GM18867 (cell line): Measurements from ENCODE around the gene ATOH8.
"Not testable (repeated sequence)": the region's sequence is repeated elsewhere in the genome, so short reads cannot be mapped to it uniquely, and the experiment has no call there.

Experiments used
- ATAC-seq: cut with Tn5 transposase; IDR thresholded peaks from one replicate; pipeline ENCODE4 v1.9.1; 2021; ENCODE audit warnings: mild to moderate bottlenecking, moderate library complexity; ENCODE audit not compliant: unreplicated experiment

Gene ATOH8

DNA sequence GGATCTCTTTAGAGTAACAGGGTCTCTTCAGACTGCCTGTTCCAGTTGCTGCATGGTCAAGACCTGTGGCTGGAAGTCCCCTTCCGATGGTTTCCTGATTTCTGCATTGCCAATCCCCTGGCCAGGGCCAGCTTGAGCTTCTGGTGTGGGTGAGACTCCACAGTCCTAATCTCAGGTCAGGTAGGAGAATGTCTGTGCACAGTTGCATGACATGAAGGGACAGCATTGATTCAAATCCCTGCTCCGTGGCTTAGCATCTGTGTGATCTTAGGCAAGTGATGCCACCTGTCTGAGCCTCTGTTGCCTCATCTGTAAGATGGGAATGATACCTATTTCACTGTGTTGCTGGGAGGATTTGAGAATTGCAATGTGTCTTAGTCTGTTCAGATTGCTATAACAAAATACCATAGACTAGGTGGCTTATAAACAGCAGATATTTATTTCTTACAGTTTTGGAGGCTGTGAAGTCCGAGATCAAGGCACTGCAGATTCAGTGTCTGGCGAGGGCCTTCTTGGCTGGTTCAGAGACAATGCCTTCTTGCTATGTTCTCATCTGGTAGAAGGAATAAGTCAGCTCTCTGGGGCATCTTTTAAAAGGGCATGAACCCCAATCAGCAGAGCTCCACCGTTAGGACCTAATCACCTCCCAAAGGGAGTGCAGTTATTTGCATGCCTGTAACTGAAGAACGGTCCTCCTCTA is 66.2 kb downstream of the ATOH8 start:
- ATAC-seq, result no peak

- ATAC-seq, result no peak
These were observed 69.0 kb downstream of the ATOH8 start for GRCh38 chr2:85822766-85823165.

GRCh38 chr2:85823951-85824350 is 70.2 kb downstream of the ATOH8 start:
- ATAC-seq, result no peak

- ATAC-seq, result peak; percentile 84
These were observed 73.4 kb downstream of the ATOH8 start for GRCh38 chr2:85826990-85827878.

GRCh38 chr2:85827879-85828569 is 74.2 kb downstream of the ATOH8 start:
- no peak for ATAC-seq

DNA sequence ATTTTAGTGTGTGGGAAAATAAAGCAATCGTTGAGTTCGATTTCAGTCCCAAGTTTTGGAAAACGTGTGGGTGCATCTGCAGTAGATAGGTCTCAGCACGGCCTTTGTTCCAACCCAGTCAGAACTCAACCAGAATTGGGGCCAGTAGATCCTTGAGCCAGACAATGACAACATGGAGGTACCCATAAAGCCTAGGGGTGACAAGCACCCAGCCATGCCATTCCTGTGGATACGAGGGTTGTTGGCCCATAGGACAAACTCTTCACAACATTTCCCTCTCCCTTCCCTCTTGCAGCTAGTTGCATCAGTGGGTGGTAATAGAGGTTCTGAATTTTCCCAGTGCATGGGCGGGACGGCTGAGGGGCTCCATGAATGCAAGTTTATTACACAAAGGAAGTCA is 74.9 kb downstream of the ATOH8 start:
- ATAC-seq, result no peak

- not testable (repeated sequence) for ATAC-seq
These were observed 75.6 kb downstream of the ATOH8 start for GRCh38 chr2:85829394-85829793.

DNA sequence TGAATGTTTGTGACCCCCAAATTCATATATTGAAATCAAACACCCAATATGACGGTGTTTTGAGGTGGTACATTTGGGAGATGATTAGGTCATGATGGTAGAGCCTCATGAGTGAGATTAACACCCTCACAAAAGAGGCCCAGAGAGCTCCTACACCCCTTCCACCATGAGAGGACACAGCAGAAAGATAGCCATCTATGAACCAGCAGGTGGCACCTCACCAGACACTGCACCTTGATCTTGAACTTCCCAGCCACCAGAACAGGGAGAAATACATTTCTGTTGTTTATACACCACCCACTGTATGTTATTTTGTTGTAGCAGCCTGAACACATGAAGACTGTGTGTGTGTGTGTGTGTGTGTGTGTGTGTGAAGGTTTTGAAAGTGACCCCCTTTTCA is 76.9 kb downstream of the ATOH8 start:
- no peak for ATAC-seq

GRCh38 chr2:85831735-85832134 is 77.9 kb downstream of the ATOH8 start:
- ATAC-seq, result no peak

DNA sequence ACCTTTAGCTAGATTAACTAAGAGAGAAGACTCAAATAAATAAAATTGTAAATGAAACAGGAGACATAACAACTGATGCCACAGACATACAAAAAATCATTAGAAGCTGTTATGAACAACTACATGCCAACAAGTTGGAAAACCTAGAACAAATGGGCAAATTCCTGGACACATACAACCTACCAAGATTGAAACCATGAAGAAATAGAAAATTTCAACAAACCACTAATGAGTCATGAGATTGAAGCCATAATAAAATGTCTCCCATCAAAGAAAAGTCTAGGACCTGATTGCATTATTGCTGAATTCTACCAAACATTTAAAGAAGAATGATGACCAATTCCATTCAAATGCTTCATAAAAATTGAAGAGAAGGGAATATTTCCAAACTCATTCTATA is 80.7 kb downstream of the ATOH8 start:
- no peak for ATAC-seq
